Measurements from ENCODE around the gene DPF3. TPM values are rescaled to one million over a fixed set of nuclear protein-coding genes. Genes with fewer than 3 reads are reported as not detected.

Gene DPF3
- total RNA-seq, 1 donor from 2014 or later, result 3.0 TPM

GRCh38 chr14:72618424-72618823 lies 275.5 kb downstream of the DPF3 start:
- no peak for TF ChIP-seq CTCF (IDR thresholded peaks at IDR 0.05; ENCODE audit: unreplicated experiment)
- Mint-ChIP-seq H3K27ac (ENCODE audit: unreplicated experiment) (no peak overlapping the region), H3K27me3 (ENCODE audit: unreplicated experiment) (peaks cover 2% of the 10 kb centered on the region), H3K36me3 (ENCODE audit: low read depth, unreplicated experiment) (no peaks in the 10 kb centered on the region), H3K9me3 (ENCODE audit: unreplicated experiment) (no peaks in the 10 kb centered on the region), H3K4me3 (ENCODE audit: unreplicated experiment) (no peak overlapping the region), H3K4me1 (ENCODE audit: unreplicated experiment) (peaks cover 33% of the 10 kb centered on the region)
- no peak for DNase-seq (ENCODE audit: low spot score)

- Mint-ChIP-seq H3K4me1 (ENCODE audit: unreplicated experiment) (peaks cover 33% of the 10 kb centered on the region), H3K4me3 (ENCODE audit: unreplicated experiment) (no peak overlapping the region), H3K9me3 (ENCODE audit: unreplicated experiment) (no peaks in the 10 kb centered on the region), H3K27ac (ENCODE audit: unreplicated experiment) (no peak overlapping the region), H3K27me3 (ENCODE audit: unreplicated experiment) (peaks cover 2% of the 10 kb centered on the region), H3K36me3 (ENCODE audit: low read depth, unreplicated experiment) (no peaks in the 10 kb centered on the region)
- DNase-seq (ENCODE audit: low spot score), result no peak
- no peak for TF ChIP-seq CTCF (IDR thresholded peaks at IDR 0.05; ENCODE audit: unreplicated experiment)
Observed at GRCh38 chr14:72617391-72618031, 276.4 kb downstream of the DPF3 start.

- H3K27ac Mint-ChIP-seq (ENCODE audit: unreplicated experiment), result no peak overlapping the region
- no peak for DNase-seq (ENCODE audit: low spot score)
- H3K4me1 Mint-ChIP-seq (ENCODE audit: unreplicated experiment), result peaks cover 37% of the 10 kb centered on the region
- no peak for TF ChIP-seq CTCF (IDR thresholded peaks at IDR 0.05; ENCODE audit: unreplicated experiment)
- no peaks in the 10 kb centered on the region for H3K36me3 Mint-ChIP-seq (ENCODE audit: low read depth, unreplicated experiment)
- H3K27me3 Mint-ChIP-seq (ENCODE audit: unreplicated experiment), result peaks cover 6% of the 10 kb centered on the region
- no peak overlapping the region for H3K4me3 Mint-ChIP-seq (ENCODE audit: unreplicated experiment)
- no peaks in the 10 kb centered on the region for H3K9me3 Mint-ChIP-seq (ENCODE audit: unreplicated experiment)
Observed at GRCh38 chr14:72616811-72617210, 277.1 kb downstream of the DPF3 start.

GRCh38 chr14:72616294-72616693 lies 277.6 kb downstream of the DPF3 start:
- Mint-ChIP-seq H3K4me1 (ENCODE audit: unreplicated experiment) (peaks cover 37% of the 10 kb centered on the region), H3K36me3 (ENCODE audit: low read depth, unreplicated experiment) (no peaks in the 10 kb centered on the region), H3K27ac (ENCODE audit: unreplicated experiment) (no peak overlapping the region), H3K27me3 (ENCODE audit: unreplicated experiment) (peaks cover 6% of the 10 kb centered on the region), H3K9me3 (ENCODE audit: unreplicated experiment) (no peaks in the 10 kb centered on the region), H3K4me3 (ENCODE audit: unreplicated experiment) (no peak overlapping the region)
- no peak for DNase-seq (ENCODE audit: low spot score)
- TF ChIP-seq CTCF (IDR thresholded peaks at IDR 0.05; ENCODE audit: unreplicated experiment), result no peak

GRCh38 chr14:72615451-72616121 lies 278.3 kb downstream of the DPF3 start:
- Mint-ChIP-seq H3K4me1 (ENCODE audit: unreplicated experiment) (peaks cover 37% of the 10 kb centered on the region), H3K4me3 (ENCODE audit: unreplicated experiment) (no peak overlapping the region), H3K9me3 (ENCODE audit: unreplicated experiment) (no peaks in the 10 kb centered on the region), H3K27ac (ENCODE audit: unreplicated experiment) (peak overlapping the region; percentile 52), H3K36me3 (ENCODE audit: low read depth, unreplicated experiment) (no peaks in the 10 kb centered on the region), H3K27me3 (ENCODE audit: unreplicated experiment) (peaks cover 6% of the 10 kb centered on the region)
- no peak for DNase-seq (ENCODE audit: low spot score)
- no peak for TF ChIP-seq CTCF (IDR thresholded peaks at IDR 0.05; ENCODE audit: unreplicated experiment)

Measured in endothelial cell (in vitro differentiated cells).